Endometrium (tissue), 2 donors: ENCODE data around the gene SKI.

Experiments used
- FAIRE-seq: peaks from 2 replicates; lab custom pipeline; 2012; peaks lifted over from hg19 to GRCh38; lab: Jason Lieb, UNC
- donor health status: control.
- donor health status: control.

Gene SKI

DNA sequence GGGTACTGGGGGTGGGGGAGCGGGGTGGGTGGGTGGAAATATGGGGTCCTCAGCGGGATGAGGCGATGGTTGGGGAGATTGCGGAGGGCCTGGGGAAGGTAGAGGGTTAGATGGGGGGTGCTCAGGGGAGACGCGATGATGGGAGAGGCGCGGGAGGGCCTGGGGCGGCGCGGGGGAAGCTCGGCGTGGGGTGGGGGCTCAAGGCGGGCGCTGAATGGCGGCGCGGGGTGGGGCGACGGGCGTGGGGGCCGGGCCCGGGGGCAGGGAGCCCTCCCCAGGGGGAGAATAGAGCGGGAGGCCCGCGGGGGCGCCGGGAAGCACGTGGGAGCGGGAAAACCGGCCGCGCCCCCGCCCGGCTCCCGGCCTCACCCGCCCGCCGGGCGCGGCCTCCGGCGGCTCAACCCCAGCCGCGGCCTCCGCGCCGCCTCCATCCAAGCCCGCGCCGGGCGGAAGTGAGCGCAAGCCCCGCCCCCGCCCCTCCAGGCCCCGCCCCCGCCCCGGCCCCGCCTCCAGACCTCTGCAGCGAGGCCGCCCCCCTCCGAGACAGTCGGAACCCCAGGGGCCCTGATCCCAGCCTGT is 33.7 kb upstream of the SKI start, which contains the start of gene FAAP20:
FAAP20 (minus strand) TSS at position 454 of the 579 bp plus-strand sequence; CDS start at position 431, 23 bp downstream.
- no peak for FAIRE-seq

DNA sequence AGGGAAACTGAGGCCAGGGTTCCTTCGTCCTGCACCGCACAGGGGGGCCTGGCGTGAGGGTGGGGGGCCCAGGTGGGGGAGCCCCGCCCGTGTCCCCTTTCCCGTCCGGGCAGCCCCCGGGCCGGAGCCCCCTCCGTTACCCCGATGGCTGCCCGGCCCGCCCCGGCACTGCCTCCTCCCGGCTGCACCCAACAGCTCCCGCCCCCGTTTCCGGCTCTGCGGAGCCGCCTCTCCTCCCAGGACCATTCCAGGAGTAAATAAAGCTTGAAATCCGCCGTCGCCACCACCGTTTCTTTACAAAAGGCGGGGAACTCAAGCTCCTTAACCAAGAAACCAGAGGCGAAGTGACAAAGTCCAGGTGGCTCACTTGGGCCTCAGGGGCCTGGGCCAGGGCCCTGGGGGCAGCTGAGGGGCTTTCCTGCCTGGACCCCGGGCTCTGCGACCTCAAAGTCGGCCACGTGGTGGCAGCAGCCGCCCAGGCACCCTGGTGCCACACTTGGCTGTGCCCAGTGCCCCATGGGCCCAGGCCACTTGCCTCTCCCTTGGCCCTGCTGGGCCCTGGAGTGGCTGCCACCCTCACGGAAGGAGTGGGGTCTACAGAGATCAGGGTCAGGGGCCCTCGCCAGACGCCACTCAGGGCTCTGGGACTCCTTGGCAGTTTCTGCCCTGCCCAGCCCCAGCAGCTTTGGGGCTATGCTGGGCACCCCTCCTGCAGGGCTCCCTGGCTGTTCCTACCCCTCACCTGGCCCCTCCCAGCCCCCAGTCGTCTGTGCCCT is 33.0 kb upstream of the SKI start:
- no peak for FAIRE-seq

DNA sequence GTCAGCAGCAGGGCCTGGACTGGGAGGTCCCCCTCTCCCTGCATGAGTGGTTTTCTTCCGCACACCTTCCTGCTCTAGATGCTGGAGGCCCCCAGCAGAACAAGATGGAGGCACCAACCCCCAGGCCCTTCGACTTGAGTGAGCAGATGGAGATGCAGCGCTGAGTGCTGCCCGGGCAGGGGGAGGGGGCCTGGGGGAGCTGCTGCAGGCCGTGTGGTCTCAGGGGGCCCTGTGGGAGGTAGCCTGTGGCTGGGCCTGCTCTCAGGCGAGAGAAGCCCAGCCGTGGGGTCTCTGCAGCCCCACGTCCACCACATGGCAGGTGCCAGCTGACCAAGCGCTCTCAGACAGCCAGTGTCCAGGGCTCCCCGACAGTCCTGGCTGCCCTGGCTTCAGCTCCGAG is 32.3 kb upstream of the SKI start:
- FAIRE-seq, result no peak

- FAIRE-seq, result no peak
Observed at GRCh38 chr1:2196901-2197638, 31.0 kb upstream of the SKI start.

GRCh38 chr1:2197707-2198165 is 30.4 kb upstream of the SKI start:
- FAIRE-seq, result no peak

DNA sequence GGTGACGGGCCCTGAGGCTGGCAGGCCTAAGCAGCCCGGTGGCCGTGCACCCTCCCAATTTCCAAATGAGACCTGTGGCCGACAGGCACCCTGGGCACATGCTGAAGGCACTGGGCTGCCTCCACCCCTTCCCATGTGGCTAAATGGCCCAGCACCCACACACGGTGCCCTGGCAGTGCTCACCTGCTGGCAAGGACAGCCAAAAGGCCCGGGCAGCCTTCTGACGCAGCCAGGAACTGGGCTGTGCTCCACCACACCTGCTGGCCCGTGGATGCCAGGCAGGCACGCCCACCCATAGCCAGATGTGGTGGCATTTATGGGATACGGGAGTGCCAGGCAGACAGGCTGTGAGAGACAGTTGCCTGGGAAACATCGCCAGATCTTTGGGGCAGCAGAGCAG is 29.5 kb upstream of the SKI start:
- no peak for FAIRE-seq

- FAIRE-seq, result peak; percentile 92
Observed at GRCh38 chr1:2199042-2199810, 28.9 kb upstream of the SKI start.

GRCh38 chr1:2200308-2200943 is 27.7 kb upstream of the SKI start:
- no peak for FAIRE-seq

- no peak for FAIRE-seq
Observed at GRCh38 chr1:2201062-2201461, 27.1 kb upstream of the SKI start.

- no peak for FAIRE-seq
Observed at GRCh38 chr1:2202008-2202575, 26.0 kb upstream of the SKI start.

GRCh38 chr1:2202843-2203601 is 25.1 kb upstream of the SKI start:
- FAIRE-seq, result no peak

DNA sequence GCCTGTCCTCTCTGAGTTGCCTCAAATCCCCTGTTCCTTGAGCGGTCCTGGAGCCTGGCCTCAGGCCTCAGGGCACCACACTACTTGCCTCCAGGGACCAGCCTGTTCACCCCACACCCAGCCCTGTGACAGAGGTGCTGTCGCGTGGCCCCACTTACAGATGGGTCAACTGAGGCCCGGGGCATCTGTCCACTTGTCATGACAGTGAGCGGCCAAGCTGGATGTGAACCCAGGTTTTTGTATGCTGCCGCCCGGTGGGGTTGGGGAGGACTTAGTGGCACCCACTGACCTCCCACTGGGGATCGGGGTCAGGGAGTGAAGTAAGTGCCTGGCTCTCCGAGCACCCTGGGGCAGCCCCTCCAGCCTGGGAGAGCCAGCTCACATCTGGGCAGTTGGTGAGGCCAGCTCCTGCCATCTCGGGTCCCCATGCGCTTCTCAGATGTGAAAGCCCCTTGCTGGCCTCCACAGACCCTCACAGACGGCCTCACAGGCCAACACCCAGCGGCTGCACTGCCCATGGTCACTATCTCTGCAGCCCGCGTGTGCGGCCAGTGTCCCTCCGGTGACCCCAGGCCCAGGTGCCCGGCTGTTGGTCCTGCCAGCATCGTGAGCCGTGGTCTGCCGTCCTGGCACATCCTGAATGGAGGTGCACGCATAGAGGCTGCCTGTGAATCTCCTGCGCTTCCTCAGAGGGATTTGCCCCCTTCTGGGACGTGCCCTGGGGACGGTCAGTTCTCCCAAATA is 24.3 kb upstream of the SKI start:
- no peak for FAIRE-seq

DNA sequence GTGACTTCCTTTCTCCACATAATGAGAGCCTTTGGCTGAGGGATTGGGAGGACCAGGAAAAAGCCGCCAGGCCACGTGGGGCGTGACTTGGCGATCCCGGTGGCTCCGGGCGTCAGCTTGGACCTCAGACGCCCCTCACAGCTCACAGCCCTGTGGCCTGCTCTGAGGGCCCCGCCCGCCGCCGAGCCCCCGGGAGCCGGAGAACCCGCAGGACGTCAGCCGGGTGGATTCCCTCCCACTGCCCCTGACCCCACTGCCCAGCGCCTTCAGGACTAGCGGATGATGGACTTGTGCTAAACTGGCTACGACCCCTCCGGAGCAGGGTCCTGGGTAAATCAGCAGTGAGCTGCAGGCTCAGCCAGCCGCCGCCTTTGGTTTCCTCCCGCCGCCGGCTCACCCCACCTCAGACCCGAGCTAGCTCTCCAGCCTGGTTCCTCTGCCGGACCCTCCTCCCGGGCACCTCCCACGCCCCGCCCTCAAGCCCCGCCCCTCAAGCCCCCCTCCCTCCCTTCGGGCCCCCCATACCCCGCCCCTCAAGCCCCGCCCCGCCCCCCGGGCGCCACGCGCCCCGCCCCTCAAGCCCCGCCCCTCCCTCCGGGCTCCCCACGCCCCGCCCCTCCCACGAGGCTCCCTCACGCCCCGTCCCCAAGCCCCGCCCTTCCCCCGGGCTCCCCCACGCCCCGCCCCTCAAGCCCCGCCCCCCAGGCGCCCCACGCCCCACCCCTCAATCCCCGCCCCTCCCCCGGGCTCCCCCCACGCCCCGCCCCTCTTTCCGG is 23.5 kb upstream of the SKI start:
- no peak for FAIRE-seq

DNA sequence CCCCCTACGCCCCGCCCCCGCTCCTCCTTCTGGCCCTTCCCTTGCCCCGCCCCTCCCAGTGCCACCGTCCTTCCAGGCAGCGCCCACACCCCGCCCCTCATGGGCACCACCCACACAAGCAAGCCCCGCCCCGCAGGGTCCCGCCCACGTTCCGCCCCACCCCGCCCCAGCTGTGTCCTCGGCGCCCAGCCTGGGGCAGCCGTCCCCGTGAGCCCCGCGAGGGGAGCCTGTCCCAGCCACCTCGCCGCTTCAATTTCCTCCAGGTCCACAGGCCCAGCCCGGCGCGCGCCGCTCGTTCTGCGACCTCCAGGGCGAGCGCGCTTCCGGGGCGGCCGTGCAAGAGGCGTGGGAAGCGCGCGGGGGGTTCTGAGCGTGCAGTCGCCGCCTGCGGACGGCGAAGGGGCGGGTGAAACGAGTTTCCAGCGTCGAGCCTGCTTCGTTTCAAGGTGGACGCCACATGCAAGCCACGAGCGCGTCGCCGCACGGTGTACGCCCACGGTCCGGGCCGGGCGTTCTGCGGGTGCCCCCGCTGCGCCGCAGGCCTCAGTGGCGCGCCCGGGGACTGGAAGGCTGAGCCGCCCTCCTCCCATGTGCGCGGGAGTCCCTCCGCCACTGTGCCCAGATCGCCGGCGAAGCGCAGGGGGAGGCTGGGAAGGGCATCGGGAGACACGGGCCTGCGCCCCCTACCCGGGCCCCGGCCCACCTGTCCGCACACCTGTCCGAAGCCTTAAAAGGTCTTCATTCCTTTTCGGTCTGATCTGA is 22.7 kb upstream of the SKI start:
- no peak for FAIRE-seq

- FAIRE-seq, result no peak
Observed at GRCh38 chr1:2206813-2207487, 21.2 kb upstream of the SKI start.

DNA sequence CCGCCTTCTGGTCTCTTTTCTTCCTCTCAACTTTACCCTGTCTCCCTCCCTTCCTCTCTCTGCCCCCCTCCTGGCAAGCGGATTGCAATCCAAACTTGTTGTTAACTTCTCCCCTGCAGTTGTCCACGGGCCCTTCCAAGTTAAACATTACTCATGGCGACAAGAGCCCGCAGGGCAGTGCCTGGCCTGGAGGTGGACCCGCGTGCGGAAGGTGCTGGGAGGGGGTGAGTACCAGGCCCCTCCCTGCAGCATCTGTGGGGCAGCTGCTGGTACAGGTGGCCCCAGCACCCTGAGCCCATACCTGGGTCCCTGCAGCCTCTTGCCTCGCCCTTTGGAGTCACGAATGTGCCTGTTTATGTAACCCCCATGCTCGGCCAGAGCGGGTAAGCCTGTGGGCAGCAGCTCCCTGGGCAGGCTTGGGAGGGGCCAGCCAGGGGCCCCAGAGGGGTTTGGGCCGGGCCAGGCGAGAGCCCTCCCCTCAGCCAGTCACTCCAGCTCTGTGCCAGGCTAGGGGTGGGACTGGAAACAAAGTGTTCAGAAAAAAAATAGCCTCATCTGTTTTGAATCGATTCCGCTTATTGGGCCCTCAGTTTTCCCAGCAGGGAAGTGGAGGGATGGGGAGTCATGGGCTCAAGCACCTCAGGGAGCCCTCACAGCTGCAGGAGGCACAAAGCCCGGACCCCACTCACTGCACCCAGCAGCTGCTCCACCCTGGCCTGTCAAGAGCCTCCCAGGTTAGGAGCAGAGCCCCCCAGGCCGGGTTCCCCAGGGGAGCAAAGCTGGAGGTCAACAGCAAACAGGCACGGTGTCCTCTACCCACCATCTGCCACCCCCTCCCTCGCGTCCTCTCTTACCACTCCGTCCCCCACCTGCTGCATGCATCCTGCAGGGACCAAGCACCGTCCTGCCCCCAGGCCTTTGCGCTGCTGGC is 19.5 kb upstream of the SKI start:
- FAIRE-seq, result no peak
